Measurements from ENCODE around the gene TPM3.
A peak's percentile ranks its signal among the peaks of the same experiment; 100 is the strongest.
"Not testable (repeated sequence)": the region's sequence is repeated elsewhere in the genome, so short reads cannot be mapped to it uniquely, and the experiment has no call there.

TPM3 gene

GRCh38 chr1:154157520-154158306 is 34.2 kb downstream of the TPM3 start:
- TF ChIP-seq CTCF (IDR thresholded peaks at IDR 0.05; ENCODE audit: low read depth, low read length, missing control alignments): no peak
- DNase-seq (ENCODE audit: low read depth): peak; percentile 80
- H3K4me3 ChIP-seq (ENCODE audit: low read depth, low read length): no peak overlapping the region

GRCh38 chr1:154155251-154155650 is 36.6 kb downstream of the TPM3 start:
- TF ChIP-seq CTCF (IDR thresholded peaks at IDR 0.05; ENCODE audit: low read depth, low read length, missing control alignments): no peak
- no peak overlapping the region for H3K4me3 ChIP-seq (ENCODE audit: low read depth, low read length)
- DNase-seq (ENCODE audit: low read depth): no peak

- H3K4me3 ChIP-seq (ENCODE audit: low read depth, low read length): no peak within 1 kb of the TSS
- no peak for DNase-seq (ENCODE audit: low read depth)
- no peak for TF ChIP-seq CTCF (IDR thresholded peaks at IDR 0.05; ENCODE audit: low read depth, low read length, missing control alignments)
These were observed 37.2 kb downstream of the TPM3 start, which contains the start of gene NUP210L for GRCh38 chr1:154154534-154155191. Gene NUP210L, minus strand, starts transcription at chr1:154155073.

GRCh38 chr1:154154053-154154452 is 37.8 kb downstream of the TPM3 start:
- TF ChIP-seq CTCF (IDR thresholded peaks at IDR 0.05; ENCODE audit: low read depth, low read length, missing control alignments): no peak
- no peak for DNase-seq (ENCODE audit: low read depth)
- H3K4me3 ChIP-seq (ENCODE audit: low read depth, low read length): no peak overlapping the region

GRCh38 chr1:154151311-154151710 is 40.6 kb downstream of the TPM3 start:
- no peak for DNase-seq (ENCODE audit: low read depth)
- no peak overlapping the region for H3K4me3 ChIP-seq (ENCODE audit: low read depth, low read length)
- no peak for TF ChIP-seq CTCF (IDR thresholded peaks at IDR 0.05; ENCODE audit: low read depth, low read length, missing control alignments)

- no peak overlapping the region for H3K4me3 ChIP-seq (ENCODE audit: low read depth, low read length)
- TF ChIP-seq CTCF (IDR thresholded peaks at IDR 0.05; ENCODE audit: low read depth, low read length, missing control alignments): no peak
- peak; percentile 22 for DNase-seq (ENCODE audit: low read depth)
These were observed 43.1 kb downstream of the TPM3 start for GRCh38 chr1:154148807-154149206.

- DNase-seq (ENCODE audit: low read depth); H3K4me3 ChIP-seq (ENCODE audit: low read depth, low read length): not testable (repeated sequence)
These were observed 44.4 kb downstream of the TPM3 start for GRCh38 chr1:154147505-154147904.
